Measurements from ENCODE around the gene PAX8.

The PAX8 gene

DNA sequence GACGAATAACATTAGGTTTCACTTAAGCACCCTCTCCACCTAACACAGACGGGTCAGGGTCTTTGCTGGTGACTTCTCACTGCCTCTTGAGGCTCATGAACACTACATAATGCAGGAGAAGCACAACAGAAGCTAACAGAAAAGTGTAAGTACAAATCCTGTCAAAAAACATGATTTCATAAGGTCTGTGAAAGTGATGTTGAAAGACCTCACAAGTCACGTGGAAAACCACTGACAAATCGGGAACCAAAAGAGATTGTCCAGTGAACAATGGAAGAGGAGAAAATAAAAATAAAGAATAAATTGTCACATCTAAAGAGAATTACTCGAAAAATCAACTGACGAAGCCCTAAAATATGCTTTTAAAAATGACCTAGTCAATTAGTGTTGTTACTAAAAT, 91.0 kb downstream of the PAX8 start:
- TF ChIP-seq, protein P1, sequence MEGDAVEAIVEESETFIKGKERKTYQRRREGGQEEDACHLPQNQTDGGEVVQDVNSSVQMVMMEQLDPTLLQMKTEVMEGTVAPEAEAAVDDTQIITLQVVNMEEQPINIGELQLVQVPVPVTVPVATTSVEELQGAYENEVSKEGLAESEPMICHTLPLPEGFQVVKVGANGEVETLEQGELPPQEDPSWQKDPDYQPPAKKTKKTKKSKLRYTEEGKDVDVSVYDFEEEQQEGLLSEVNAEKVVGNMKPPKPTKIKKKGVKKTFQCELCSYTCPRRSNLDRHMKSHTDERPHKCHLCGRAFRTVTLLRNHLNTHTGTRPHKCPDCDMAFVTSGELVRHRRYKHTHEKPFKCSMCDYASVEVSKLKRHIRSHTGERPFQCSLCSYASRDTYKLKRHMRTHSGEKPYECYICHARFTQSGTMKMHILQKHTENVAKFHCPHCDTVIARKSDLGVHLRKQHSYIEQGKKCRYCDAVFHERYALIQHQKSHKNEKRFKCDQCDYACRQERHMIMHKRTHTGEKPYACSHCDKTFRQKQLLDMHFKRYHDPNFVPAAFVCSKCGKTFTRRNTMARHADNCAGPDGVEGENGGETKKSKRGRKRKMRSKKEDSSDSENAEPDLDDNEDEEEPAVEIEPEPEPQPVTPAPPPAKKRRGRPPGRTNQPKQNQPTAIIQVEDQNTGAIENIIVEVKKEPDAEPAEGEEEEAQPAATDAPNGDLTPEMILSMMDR (IDR thresholded peaks at IDR 0.05; ENCODE audit: low read depth, low read length, missing control alignments), result no peak
- DNase-seq (ENCODE audit: low read depth), result no peak
- in situ Hi-C loops (cut with HindIII; ENCODE audit: low sequenced_read_pairs), result no loop called here
- H3K4me3 ChIP-seq (ENCODE audit: low read depth, low read length), result no peak overlapping the region

DNA sequence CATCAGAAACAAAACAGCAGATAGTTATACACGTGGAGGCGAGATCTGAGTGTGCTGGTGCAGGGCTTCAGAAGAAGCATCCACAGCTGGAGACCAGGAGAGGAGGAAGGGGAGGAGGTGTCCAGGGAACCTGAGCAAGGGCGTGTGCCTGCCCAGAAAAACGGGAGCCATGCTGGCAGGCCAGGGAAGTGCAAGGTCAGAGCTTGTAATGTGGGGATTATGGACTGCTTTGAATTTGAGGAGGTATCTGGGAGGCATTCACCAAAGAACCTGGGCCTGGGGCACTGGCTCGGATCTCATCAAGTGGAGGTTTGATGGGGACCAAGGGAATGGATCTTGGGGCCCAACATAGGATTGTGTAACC, 92.3 kb downstream of the PAX8 start:
- in situ Hi-C loops (cut with HindIII; ENCODE audit: low sequenced_read_pairs), result no loop called here
- H3K4me3 ChIP-seq (ENCODE audit: low read depth, low read length), result no peak overlapping the region
- TF ChIP-seq, protein P1 (IDR thresholded peaks at IDR 0.05; ENCODE audit: low read depth, low read length, missing control alignments), result no peak
- no peak for DNase-seq (ENCODE audit: low read depth)

DNA sequence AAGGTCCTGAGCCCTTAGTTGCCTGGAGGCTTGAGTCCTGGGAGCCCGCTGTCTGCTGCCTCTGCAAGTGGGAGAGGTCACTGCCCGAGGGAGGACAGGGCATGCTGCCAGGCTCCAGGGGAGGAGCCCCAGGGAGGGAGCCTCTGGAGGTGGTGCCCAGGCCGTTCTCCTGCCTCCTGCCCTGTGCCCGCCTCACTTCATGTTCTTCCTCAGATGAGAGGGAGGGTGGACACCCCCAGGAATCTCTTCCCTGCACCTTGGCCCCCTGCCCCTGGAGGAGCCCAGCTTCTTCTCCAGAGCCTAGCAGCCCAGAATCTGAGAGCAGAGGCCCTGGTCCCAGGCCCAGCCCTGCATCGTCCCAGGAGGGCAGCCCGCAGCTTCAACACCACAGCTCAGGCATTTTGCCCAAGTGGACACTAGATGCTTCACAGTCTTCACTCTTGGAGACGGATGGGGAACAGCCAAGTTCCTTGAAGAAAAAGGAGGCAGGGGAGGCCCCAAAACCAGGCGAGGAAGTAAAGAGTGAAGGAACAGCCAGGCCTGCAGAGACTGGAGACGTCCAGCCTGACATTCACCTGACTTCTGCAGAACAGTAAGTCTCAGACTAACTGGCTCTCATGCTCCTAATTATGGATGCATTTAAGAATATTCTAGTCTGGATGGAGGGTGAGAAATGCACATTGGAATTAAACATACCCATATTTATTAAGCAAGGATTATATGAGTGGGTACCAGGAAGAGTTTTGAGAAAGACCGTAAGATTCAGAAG, 92.9 kb downstream of the PAX8 start:
- peak; percentile 13 for DNase-seq (ENCODE audit: low read depth)
- TF ChIP-seq, protein P1 (IDR thresholded peaks at IDR 0.05; ENCODE audit: low read depth, low read length, missing control alignments), result no peak
- no peak overlapping the region for H3K4me3 ChIP-seq (ENCODE audit: low read depth, low read length)
- in situ Hi-C loops (cut with HindIII; ENCODE audit: low sequenced_read_pairs), result no loop called here

DNA sequence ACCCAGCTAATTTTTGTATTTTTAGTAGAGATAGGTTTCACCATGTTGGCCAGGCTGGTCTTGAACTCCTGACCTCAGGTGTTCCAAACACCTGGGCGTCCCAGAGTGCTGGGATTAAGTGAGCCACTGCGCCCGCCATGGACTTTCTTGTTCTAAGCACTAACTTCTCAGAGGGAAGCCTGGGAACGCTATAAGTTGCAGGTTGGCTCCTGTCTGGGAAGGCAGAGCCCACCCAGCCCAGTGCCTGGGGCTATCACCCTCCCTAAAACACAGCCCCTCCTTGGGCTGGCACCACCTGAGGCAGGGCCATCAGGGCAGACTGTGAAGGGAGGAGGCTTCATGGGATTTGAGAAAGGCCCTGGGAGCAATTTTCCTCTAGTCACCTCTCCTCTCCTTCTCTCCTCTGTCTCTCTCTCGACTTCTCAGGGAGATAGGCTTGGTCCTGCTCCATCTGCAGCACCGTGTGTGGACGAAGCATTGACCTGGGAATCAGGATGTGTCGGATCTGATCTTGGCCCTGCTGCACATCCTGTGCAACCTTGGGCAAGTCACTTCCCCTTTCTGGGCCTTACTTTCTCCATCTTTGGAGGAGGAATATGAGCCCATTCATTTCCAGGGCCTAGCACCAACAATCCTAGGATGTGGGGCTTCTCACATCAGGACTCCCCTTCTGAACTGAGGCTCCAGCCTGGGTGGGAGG, 94.0 kb downstream of the PAX8 start:
- no peak for DNase-seq (ENCODE audit: low read depth)
- in situ Hi-C loops (cut with HindIII; ENCODE audit: low sequenced_read_pairs), result no loop called here
- H3K4me3 ChIP-seq (ENCODE audit: low read depth, low read length), result no peak overlapping the region
- TF ChIP-seq, protein P1 (IDR thresholded peaks at IDR 0.05; ENCODE audit: low read depth, low read length, missing control alignments), result no peak

DNA sequence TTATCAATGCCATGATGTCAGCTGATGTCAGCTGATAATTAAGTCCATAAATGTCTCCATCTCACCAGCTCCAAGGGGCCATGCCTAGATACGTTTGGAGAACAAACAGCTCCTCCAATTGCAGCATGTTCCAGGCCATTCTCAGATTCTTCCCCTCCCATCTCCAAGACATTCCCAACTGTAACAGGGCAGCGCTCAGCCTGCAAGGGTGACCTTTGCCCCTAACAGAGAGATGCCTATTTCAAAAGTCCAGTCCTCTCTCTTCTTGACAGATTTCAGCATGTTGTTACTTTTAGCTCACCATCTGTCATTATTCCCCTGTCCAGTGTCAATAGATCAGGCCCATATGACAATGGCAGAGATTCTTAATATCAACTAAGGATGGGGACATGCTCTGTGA, 95.0 kb downstream of the PAX8 start:
- TF ChIP-seq, protein P1 (IDR thresholded peaks at IDR 0.05; ENCODE audit: low read depth, low read length, missing control alignments), result no peak
- in situ Hi-C loops (cut with HindIII; ENCODE audit: low sequenced_read_pairs), result no loop called here
- H3K4me3 ChIP-seq (ENCODE audit: low read depth, low read length), result no peak overlapping the region
- no peak for DNase-seq (ENCODE audit: low read depth)

DNA sequence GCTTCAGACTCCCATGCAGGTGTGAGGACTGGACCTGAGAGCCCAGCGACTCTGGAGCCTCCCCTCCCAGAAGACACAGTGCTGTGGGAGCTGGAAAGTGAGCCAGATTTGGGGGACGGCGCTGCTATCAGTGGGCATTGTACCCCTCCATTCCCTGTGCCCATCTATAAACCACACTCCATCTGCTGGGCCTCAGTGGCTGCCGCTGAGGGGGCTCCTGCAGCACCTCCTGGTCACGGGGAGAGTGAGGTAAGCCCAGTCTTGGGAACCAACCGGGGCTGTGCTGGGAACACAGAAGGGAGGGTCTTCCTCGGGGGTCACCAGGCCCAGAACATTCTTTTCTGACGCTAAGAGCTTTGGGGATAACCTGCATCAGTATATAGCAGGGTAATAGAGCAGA, 95.5 kb downstream of the PAX8 start:
- in situ Hi-C loops (cut with HindIII; ENCODE audit: low sequenced_read_pairs), result no loop called here
- DNase-seq (ENCODE audit: low read depth), result no peak
- TF ChIP-seq, protein P1 (IDR thresholded peaks at IDR 0.05; ENCODE audit: low read depth, low read length, missing control alignments), result no peak
- no peak overlapping the region for H3K4me3 ChIP-seq (ENCODE audit: low read depth, low read length)
